GM12878 (cell line): ENCODE data around the gene CDC42EP3. TPM values are rescaled to one million over a fixed set of nuclear protein-coding genes. Genes with fewer than 3 reads are reported as not detected.

Source experiments
- ATAC-seq: fragments of 200-7000 bp; cut with Tn5 transposase; 3 replicates; pipeline ENCODE4 v1.9.1; 2020; ENCODE audit warnings: mild to moderate bottlenecking, moderate library complexity
- BruUV-seq: library from RNA; stranded (reverse); fragments of 400-500 nt; replicated peaks from 2 replicates; lab custom pipeline; 2021; lab: Mats Ljungman, UMichigan
- CTCF ChIA-PET: fragments of 300-600 bp; sonication (Branson Sonifier 250); formaldehyde crosslinking; extraction: SDS; loops from one replicate; lab custom pipeline; 2021; ENCODE audit warnings: inconsistent platforms; lab: Yijun Ruan, JAX
- POLR2A ChIA-PET: fragments of 350-600 bp; formaldehyde crosslinking; extraction: SDS; loops from one replicate; lab custom pipeline; 2021; ENCODE audit warnings: inconsistent platforms; lab: Charles Lee
- RAD21 ChIA-PET: fragments of 300-600 bp; sonication (Branson Sonifier 250); formaldehyde crosslinking; loops from one replicate; lab custom pipeline; 2023; ENCODE audit warnings: antibody characterized with exemption; ENCODE audit not compliant: unreplicated experiment; lab: Charles Lee
- SMC1A ChIA-PET: fragments of 300-600 bp; sonication (Branson Sonifier 250); formaldehyde crosslinking; loops from one replicate; lab custom pipeline; 2023; ENCODE audit not compliant: unreplicated experiment, uncharacterized antibody; lab: Charles Lee
- DNase-seq: peaks from one replicate; pipeline ENCODE4 v3.0.0-alpha.2; 2011; ENCODE audit warnings: low read depth, low spot score
- FAIRE-seq: peaks from 3 replicates; lab custom pipeline; 2011; peaks lifted over from hg19 to GRCh38; lab: Jason Lieb, UNC
- H2AFZ ChIP-seq: 2 replicates; pipeline ENCODE4 v1.6.0; 2011; ENCODE audit warnings: low read depth, low read length, control low read depth; ENCODE audit not compliant: control insufficient read depth
- H3K27ac ChIP-seq: 2 replicates; pipeline ENCODE4 v1.5.1; 2011; ENCODE audit warnings: control low read depth; ENCODE audit not compliant: control insufficient read depth, insufficient read depth
- H3K27me3 ChIP-seq, 2 experiments: replicated peaks in 1 of 2; 2 replicates each; pipeline versions ENCODE4 v1.6.0 to v1.6.1; 2011; ENCODE audit warnings: low read length in 1 of 2; ENCODE audit not compliant: control insufficient read depth in 2 of 2, insufficient read depth in 2 of 2
- H3K36me3 ChIP-seq, 2 experiments: 2 replicates each; pipeline ENCODE4 v1.5.1; 2011; ENCODE audit warnings: low read length in 1 of 2; ENCODE audit not compliant: control insufficient read depth in 2 of 2, insufficient read depth in 2 of 2
- H3K4me1 ChIP-seq: 2 replicates; pipeline ENCODE4 v1.6.1; 2011; ENCODE audit warnings: mild to moderate bottlenecking, low read length, moderate library complexity, mixed read lengths; ENCODE audit not compliant: control insufficient read depth, insufficient read depth
- H3K4me2 ChIP-seq: 2 replicates; pipeline ENCODE4 v1.6.0; 2011; ENCODE audit warnings: control low read depth; ENCODE audit not compliant: control insufficient read depth, insufficient read depth
- H3K4me3 ChIP-seq: fragments of 200-600 bp; sonication (generic); 2 replicates; pipeline ENCODE4 v1.5.1; 2016
- H3K79me2 ChIP-seq: 2 replicates; pipeline ENCODE4 v1.6.0; 2011; ENCODE audit warnings: low read length; ENCODE audit not compliant: control insufficient read depth, insufficient read depth
- H3K9ac ChIP-seq: 2 replicates; pipeline ENCODE4 v1.8.0; 2011; ENCODE audit warnings: low read length, control low read depth, mixed read lengths; ENCODE audit not compliant: control insufficient read depth, insufficient read depth
- H3K9me3 ChIP-seq: replicated peaks from 3 replicates; pipeline ENCODE4 v1.5.1; 2011; ENCODE audit warnings: mild to moderate bottlenecking, low read length; ENCODE audit not compliant: control insufficient read depth, insufficient read depth
- H4K20me1 ChIP-seq: 2 replicates; pipeline ENCODE4 v1.6.0; 2011; ENCODE audit not compliant: control insufficient read depth, insufficient read depth
- CTCF ChIP-seq, 3 experiments: IDR thresholded peaks in 2 of 3; conservative IDR thresholded peaks in 1 of 3; 2 replicates each; pipeline ENCODE4 v1.5.1; 2011; ENCODE audit warnings: low read depth in 3 of 3, low read length in 3 of 3, mild to moderate bottlenecking in 3 of 3, control low read depth in 2 of 3, moderate library complexity in 2 of 3, inconsistent platforms in 1 of 3, mixed read lengths in 1 of 3; ENCODE audit not compliant: control insufficient read depth in 2 of 3, insufficient read depth in 1 of 3; ENCODE audit errors: extremely low read depth in 1 of 3
- IRF5 ChIP-seq: fragments of 450-650 bp; IDR thresholded peaks from 2 replicates; pipeline ENCODE4 v1.6.1; 2017; ENCODE audit warnings: borderline replicate concordance
- KDM1A ChIP-seq: fragments of 200-600 bp; sonication (generic); IDR thresholded peaks from 2 replicates; pipeline ENCODE4 v1.6.1; 2016; ENCODE audit warnings: borderline replicate concordance
- PAX8 ChIP-seq: fragments of 450-650 bp; IDR thresholded peaks from 2 replicates; pipeline ENCODE4 v1.6.1; 2017; ENCODE audit warnings: mild to moderate bottlenecking, moderate library complexity
- PBX3 ChIP-seq: IDR thresholded peaks from 2 replicates; pipeline ENCODE4 v1.6.1; 2011; ENCODE audit warnings: mild to moderate bottlenecking, low read depth, low read length, moderate library complexity; ENCODE audit not compliant: insufficient replicate concordance
- REST ChIP-seq: IDR thresholded peaks from 2 replicates; pipeline ENCODE4 v1.6.1; 2012; ENCODE audit warnings: mild to moderate bottlenecking, low read depth, low read length
- ZBTB33 ChIP-seq: fragments of 450-650 bp; IDR thresholded peaks from 2 replicates; pipeline ENCODE4 v1.6.1; 2017; ENCODE audit warnings: mild to moderate bottlenecking
- WGBS: methylation state at CpG from one replicate; pipeline ENCODE4 v1.1.6; 2016; ENCODE audit warnings: low lambda C conversion rate; ENCODE audit not compliant: insufficient replicate concordance, insufficient coverage; ENCODE audit errors: missing lambda C conversion rate; 5-methylcytosine and 5-hydroxymethylcytosine counted together
- in situ Hi-C: fragments of 300-500 bp; cut with MboI; formaldehyde crosslinking; loops from 9 replicates; pipeline ENCODE4 v1.14.3; 2018; ENCODE audit warnings: mixed read lengths
- intact Hi-C: fragments of 100-400 bp; cut with micrococcal nuclease; formaldehyde crosslinking; loops from one replicate; pipeline ENCODE4 v1.14.2; 2022; ENCODE audit not compliant: unreplicated experiment
- polyA plus RNA-seq, 11 experiments: library from polyadenylated mRNA; depleted of rRNA in 4 of 11; unstranded in 6 of 11; stranded (reverse) in 5 of 11; fragments of >200 nt; fragmentation: Nextera tagmentation in 4 of 11; fragmentation: Illumina TruSeq in 1 of 11; extraction: Ambion mirVana in 4 of 11; extraction: Trizol in 1 of 11; gene quantifications; 1 replicate in 1 of 11; 2 replicates in 10 of 11; pipeline versions ENCODE4 v1.2.1 to v1.2.3, GENCODE V29; 2011 to 2016; ENCODE audit warnings: inconsistent platforms in 2 of 11, missing spikeins in 2 of 11, low read depth in 1 of 11
- total RNA-seq, 4 experiments: library from RNA; depleted of rRNA in 3 of 4; stranded (reverse); fragments of >200 nt in 3 of 4; fragmentation: Illumina TruSeq in 1 of 4; extraction: Trizol in 1 of 4; gene quantifications; 2 replicates each; pipeline versions ENCODE4 v1.2.1 to v1.2.3, GENCODE V29; 2013 to 2021

Gene CDC42EP3
- total and polyA plus RNA-seq, 10 of the 15 experiments (the other 5 are each of a cell fraction or from before 2014, with no cell fraction given): 11.8 to 86.9 (median 52.9) TPM

- ATAC-seq (peak; percentile 32; the same call in 2 of the 3 replicates), FAIRE-seq (no peak)
- RAD21 ChIA-PET: no interaction called here
These were observed 40.4 kb upstream of the CDC42EP3 start for GRCh38 chr2:37711831-37712230.

More at GRCh38 chr2:37711831-37712230, 40.4 kb upstream of the CDC42EP3 start:
- no peak for TF ChIP-seq CTCF (IDR thresholded peaks at IDR 0.05 in 2 of 3, conservative IDR thresholded peaks at IDR 0.05 in 1 of 3; ENCODE audit: control insufficient read depth in 2 of 3, extremely low read depth in 1 of 3, insufficient read depth in 1 of 3, low read depth in 3 of 3, low read length in 3 of 3)
- TF ChIP-seq REST: no peak
- no peak for TF ChIP-seq IRF5
- TF ChIP-seq ZBTB33: no peak
- no peak for TF ChIP-seq KDM1A
- TF ChIP-seq PAX8: no peak
- TF ChIP-seq PBX3: no peak
- TF ChIP-seq, all 136 proteins: peak for 0
- 0 out of 2 replicates have a peak overlapping the region, but pooled peaks have one; percentile 2 for H3K4me2 ChIP-seq
- H3K4me3 ChIP-seq: no peak overlapping the region
- H3K4me1 ChIP-seq: peaks cover 18% of the 10 kb centered on the region
- ChIA-PET SMC1A (interaction anchor here (1.0 to 1.1 kb wide), 2 partner anchors 57 to 108 kb away, joined by 3 to 4 read pairs; no protein-coding TSS in a partner anchor), CTCF (interaction anchor here (2.0 kb wide), 1 partner anchor 166 kb away, joined by 6 read pairs; no protein-coding TSS in a partner anchor), POLR2A (no interaction called here)
- H3K9ac ChIP-seq: no peak overlapping the region
- no peak for DNase-seq
- no peaks in the 10 kb centered on the region for H3K79me2 ChIP-seq
- 93% methylated on average over 2 of the region's 2 CpGs for WGBS
- BruUV-seq: no TSS peak
- in situ Hi-C loops (no loop called here), intact Hi-C loops (no loop called here)
- H3K27ac ChIP-seq: no peak overlapping the region
- no peak overlapping the region; the same call in 1 of the 2 replicates for H2AFZ ChIP-seq
- H4K20me1 ChIP-seq: no peaks in the 10 kb centered on the region
- H3K9me3 ChIP-seq: no peaks in the 10 kb centered on the region; the same call in 1 of the 3 replicates
- H3K36me3 ChIP-seq: no peaks in the 10 kb centered on the region
- no peaks in the 10 kb centered on the region for H3K27me3 ChIP-seq
